ENCODE measurements around the gene GSS. TPM values are rescaled to one million over a fixed set of nuclear protein-coding genes. Genes with fewer than 3 reads are reported as not detected.
A peak's percentile ranks its signal among the peaks of the same experiment; 100 is the strongest.

The GSS gene
- total RNA-seq, 1 donor from 2014 or later = 18.3 TPM

DNA sequence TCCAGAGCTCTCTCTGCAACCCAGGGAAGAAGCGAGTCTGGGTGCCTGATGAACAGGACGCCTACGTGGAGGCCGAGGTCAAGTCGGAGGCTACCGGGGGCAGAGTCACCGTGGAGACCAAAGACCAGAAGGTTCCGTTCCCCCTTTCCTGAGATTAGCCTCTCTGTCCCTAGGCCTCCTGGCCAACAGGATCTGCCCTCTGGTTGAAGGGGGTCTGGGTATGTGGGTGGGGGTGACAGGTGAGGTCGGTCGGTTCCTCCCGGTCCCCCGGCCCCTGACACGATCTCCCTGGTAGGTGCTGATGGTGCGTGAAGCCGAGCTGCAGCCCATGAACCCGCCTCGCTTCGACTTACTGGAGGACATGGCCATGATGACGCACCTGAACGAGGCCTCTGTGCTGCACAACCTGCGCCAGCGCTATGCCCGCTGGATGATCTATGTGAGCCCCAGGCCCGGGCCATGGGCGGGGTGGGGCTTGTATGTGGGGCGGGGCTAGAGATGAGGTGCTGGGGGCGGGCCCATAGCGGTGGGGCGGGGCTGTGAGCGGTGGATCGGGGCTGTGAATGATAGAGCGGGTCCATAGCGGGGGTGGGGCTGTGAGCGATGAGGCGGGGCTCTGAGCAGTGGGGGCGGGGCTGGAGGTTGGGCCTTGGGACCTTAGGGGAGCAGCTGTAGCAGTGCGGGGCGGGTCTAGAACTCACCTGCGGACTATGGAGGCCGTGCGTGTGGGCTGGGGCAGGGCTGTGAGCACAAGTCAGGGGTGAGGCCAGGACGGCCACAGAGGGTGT is 24.0 kb upstream of the GSS start:
- H3K4me3 ChIP-seq (ENCODE audit: low read length in 3 of 3) = peak overlapping the region; percentile 54 to 87 (median 76)
- no peaks in the 10 kb centered on the region for H3K9me3 ChIP-seq (ENCODE audit: control insufficient read depth in 3 of 3, low read length in 3 of 3)
- peaks cover 46 to 55% (median 53%) of the 10 kb centered on the region in 3 donors for H3K4me1 ChIP-seq (ENCODE audit: control insufficient read depth in 3 of 3, insufficient read depth in 3 of 3, low read length in 3 of 3)
- peaks cover 0 to 28% (median 0%) of the 10 kb centered on the region in 3 donors for H3K36me3 ChIP-seq (ENCODE audit: control insufficient read depth in 3 of 3, insufficient read depth in 3 of 3, low read length in 3 of 3)
- H3K27ac ChIP-seq (ENCODE audit: low read depth, low read length) = peak overlapping the region; percentile 93
- H3K27me3 ChIP-seq (ENCODE audit: control insufficient read depth in 3 of 3, insufficient read depth in 3 of 3, low read length in 3 of 3) = peaks cover 6 to 12% (median 10%) of the 10 kb centered on the region in 3 donors
- H3K9ac ChIP-seq (ENCODE audit: low read depth in 1 of 3, low read length in 3 of 3) = peak overlapping the region; percentile 71 to 94 (median 72)

DNA sequence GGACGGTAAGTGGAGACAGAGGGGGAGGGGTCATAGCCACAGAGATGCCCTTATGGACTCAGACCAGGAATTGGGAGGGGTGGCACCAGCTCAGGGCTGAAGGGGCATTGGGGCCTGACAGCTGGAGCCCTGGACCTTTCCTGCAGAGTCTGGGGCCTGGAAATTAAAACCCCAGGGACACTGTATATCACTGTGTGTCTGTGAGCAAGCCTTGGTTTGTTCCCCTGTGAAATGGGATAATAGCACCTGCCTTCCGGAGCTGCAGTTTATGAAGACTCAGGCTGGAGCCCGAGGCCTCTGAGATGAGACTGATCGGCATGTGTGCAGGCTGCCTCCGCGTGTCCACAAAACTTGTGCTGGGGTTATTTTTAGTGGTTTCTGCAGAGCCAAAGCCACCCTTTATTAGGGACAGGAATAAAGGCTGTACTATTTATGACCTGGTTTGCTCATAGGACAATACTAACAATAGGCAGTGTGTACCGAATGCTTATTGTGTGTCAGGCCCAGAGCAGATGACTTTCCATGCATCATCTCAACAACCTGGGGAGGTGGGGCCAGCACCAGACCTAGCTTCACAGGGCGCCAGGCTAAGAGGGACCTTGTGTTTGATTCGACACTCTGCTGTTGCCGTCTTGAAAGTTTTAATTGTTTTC is 22.6 kb upstream of the GSS start:
- Histone ChIP-seq H3K9ac (ENCODE audit: low read depth in 1 of 3, low read length in 3 of 3) (peak overlapping the region; percentile 71 to 94 (median 72)), H3K27me3 (ENCODE audit: control insufficient read depth in 3 of 3, insufficient read depth in 3 of 3, low read length in 3 of 3) (peaks cover 0 to under 1% (median 0%) of the 10 kb centered on the region in 3 donors), H3K4me1 (ENCODE audit: control insufficient read depth in 3 of 3, insufficient read depth in 3 of 3, low read length in 3 of 3) (peaks cover 35 to 42% (median 41%) of the 10 kb centered on the region in 3 donors), H3K27ac (ENCODE audit: low read depth, low read length) (peak overlapping the region; percentile 93), H3K4me3 (ENCODE audit: low read length in 3 of 3) (peak overlapping the region; percentile 54 to 87 (median 76)), H3K9me3 (ENCODE audit: control insufficient read depth in 3 of 3, low read length in 3 of 3) (no peaks in the 10 kb centered on the region), H3K36me3 (ENCODE audit: control insufficient read depth in 3 of 3, insufficient read depth in 3 of 3, low read length in 3 of 3) (peaks cover 0 to 28% (median 0%) of the 10 kb centered on the region in 3 donors)

DNA sequence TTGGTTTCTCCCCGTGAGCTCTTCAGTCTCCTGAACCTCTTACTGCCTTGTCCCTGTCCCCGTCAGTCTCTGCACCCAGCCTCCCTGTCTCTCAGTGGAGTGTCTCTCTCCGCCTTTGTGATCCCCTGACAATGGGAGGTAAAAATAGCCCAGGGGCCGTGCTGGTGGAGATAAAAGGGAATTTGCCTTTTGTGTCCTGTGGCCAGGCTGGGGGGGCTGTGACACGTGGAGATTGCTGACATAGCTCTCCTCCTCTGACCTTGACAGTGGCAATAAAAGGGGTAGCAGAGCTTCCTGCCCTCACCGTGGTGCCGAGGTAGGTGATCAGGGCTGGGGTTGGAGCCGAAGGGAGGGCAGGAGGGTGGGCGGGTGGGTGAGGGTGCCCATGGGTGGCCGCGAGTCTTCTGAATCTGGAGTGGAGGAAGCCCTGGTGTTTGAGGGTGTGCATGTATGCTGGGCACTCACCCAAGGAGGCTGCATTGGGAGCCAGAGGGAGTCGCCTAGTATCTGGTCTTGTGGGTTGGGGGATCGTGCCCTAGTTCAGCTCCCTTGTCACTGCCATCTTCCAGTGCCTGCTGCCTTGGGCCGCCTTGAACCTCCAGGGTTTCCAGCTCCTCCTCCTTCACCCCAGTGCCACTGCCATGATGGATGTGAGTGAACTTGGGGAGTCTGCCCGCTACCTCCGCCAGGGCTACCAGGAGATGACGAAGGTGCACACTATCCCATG is 21.9 kb upstream of the GSS start:
- H3K4me1 ChIP-seq (ENCODE audit: control insufficient read depth in 3 of 3, insufficient read depth in 3 of 3, low read length in 3 of 3) = peaks cover 29 to 35% (median 35%) of the 10 kb centered on the region in 3 donors
- H3K27me3 ChIP-seq (ENCODE audit: control insufficient read depth in 3 of 3, insufficient read depth in 3 of 3, low read length in 3 of 3) = no peaks in the 10 kb centered on the region
- peak overlapping the region; percentile 70 to 94 (median 72) for H3K9ac ChIP-seq (ENCODE audit: low read depth in 1 of 3, low read length in 3 of 3)
- no peaks in the 10 kb centered on the region for H3K9me3 ChIP-seq (ENCODE audit: control insufficient read depth in 3 of 3, low read length in 3 of 3)
- H3K27ac ChIP-seq (ENCODE audit: low read depth, low read length) = peak overlapping the region; percentile 93
- peaks cover 0 to 28% (median 0%) of the 10 kb centered on the region in 3 donors for H3K36me3 ChIP-seq (ENCODE audit: control insufficient read depth in 3 of 3, insufficient read depth in 3 of 3, low read length in 3 of 3)
- peak overlapping the region; percentile 54 to 87 (median 76) for H3K4me3 ChIP-seq (ENCODE audit: low read length in 3 of 3)

DNA sequence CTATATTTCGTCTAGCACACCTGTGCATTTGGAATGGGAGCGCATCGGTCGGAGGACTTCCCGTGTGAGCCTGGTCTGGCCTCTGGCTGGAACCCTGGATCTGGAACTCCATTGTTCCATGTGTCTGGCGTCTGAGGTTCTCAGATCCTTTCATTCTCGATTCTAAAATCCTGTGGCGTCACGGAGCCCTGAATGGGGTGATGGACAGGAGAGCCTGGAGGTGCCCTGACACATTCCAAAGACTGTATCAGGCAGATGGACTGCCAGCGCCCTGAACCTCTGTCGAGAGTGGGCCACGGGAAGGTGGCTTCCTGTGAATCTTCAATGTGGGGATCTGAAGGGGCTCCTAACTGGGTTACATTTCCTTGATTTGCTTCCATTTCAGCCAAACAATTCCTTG is 20.7 kb upstream of the GSS start:
- H3K36me3 ChIP-seq (ENCODE audit: control insufficient read depth in 3 of 3, insufficient read depth in 3 of 3, low read length in 3 of 3) = peaks cover 0 to 24% (median 0%) of the 10 kb centered on the region in 3 donors
- peak overlapping the region in 1 of 3 donors; percentile 94 for H3K9ac ChIP-seq (ENCODE audit: low read depth in 1 of 3, low read length in 3 of 3)
- H3K9me3 ChIP-seq (ENCODE audit: control insufficient read depth in 3 of 3, low read length in 3 of 3) = no peaks in the 10 kb centered on the region
- H3K4me1 ChIP-seq (ENCODE audit: control insufficient read depth in 3 of 3, insufficient read depth in 3 of 3, low read length in 3 of 3) = peaks cover 26 to 29% (median 27%) of the 10 kb centered on the region in 3 donors
- H3K27ac ChIP-seq (ENCODE audit: low read depth, low read length) = peak overlapping the region; percentile 69
- no peak overlapping the region for H3K4me3 ChIP-seq (ENCODE audit: low read length in 3 of 3)
- no peaks in the 10 kb centered on the region for H3K27me3 ChIP-seq (ENCODE audit: control insufficient read depth in 3 of 3, insufficient read depth in 3 of 3, low read length in 3 of 3)

DNA sequence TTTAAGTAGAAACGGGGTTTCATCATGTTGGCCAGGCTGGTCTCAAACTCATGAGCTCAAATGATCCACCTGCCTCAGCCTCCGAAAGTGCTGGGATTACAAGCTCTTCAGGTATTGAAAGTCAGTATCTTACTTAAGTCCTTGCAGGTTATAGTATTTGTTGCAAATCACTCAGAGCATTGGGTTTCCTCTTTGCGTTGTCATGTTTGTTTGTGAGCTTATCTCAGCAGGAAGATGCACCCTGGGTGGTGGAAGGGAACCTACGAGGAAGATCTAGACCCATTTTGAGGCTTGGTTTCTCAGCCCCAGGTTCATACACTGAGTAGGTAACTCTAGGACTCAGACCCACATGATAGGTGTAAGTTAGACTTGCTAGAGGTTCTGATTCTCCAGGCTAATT is 18.6 kb upstream of the GSS start:
- H3K36me3 ChIP-seq (ENCODE audit: control insufficient read depth in 3 of 3, insufficient read depth in 3 of 3, low read length in 3 of 3) = peaks cover 0 to 13% (median 0%) of the 10 kb centered on the region in 3 donors
- no peaks in the 10 kb centered on the region for H3K9me3 ChIP-seq (ENCODE audit: control insufficient read depth in 3 of 3, low read length in 3 of 3)
- H3K4me1 ChIP-seq (ENCODE audit: control insufficient read depth in 3 of 3, insufficient read depth in 3 of 3, low read length in 3 of 3) = peaks cover 33 to 38% (median 35%) of the 10 kb centered on the region in 3 donors
- no peak overlapping the region for H3K9ac ChIP-seq (ENCODE audit: low read depth in 1 of 3, low read length in 3 of 3)
- no peak overlapping the region for H3K27ac ChIP-seq (ENCODE audit: low read depth, low read length)
- H3K27me3 ChIP-seq (ENCODE audit: control insufficient read depth in 3 of 3, insufficient read depth in 3 of 3, low read length in 3 of 3) = no peaks in the 10 kb centered on the region
- H3K4me3 ChIP-seq (ENCODE audit: low read length in 3 of 3) = no peak overlapping the region

DNA sequence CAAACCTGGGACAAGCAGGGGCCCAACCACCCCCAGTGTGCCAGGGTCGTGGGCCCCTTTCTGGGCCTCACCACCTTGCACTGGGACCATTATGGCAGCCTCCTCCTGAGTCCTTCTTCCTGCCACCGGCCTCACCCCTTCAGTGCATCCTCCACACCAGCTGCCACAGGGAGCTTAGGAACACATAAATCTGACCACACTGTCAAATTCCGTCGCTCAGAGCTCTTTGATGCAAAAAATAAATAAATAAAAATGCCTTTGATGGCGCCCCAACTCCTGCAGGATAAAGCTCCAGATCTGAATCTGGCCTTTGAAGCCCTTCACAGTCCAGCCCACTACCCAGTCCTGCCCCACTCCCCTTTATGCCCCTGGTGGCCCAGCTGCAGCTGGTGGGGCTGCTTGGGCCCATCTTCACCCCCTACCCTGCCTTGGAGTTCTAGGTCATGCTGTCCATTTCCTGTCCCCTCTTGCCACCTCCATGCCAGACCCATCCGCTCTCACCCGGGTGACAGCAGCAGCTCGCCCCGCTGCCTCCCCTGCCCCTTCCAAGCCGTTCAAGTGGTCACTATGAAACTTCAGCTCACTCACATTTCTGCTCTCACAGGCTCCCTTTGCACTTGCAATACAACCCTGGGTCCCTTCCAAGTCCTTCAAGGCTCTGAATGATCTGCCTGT is 16.1 kb upstream of the GSS start:
- H3K9ac ChIP-seq (ENCODE audit: low read depth in 1 of 3, low read length in 3 of 3) = no peak overlapping the region
- H3K9me3 ChIP-seq (ENCODE audit: control insufficient read depth in 3 of 3, low read length in 3 of 3) = no peaks in the 10 kb centered on the region
- no peaks in the 10 kb centered on the region for H3K36me3 ChIP-seq (ENCODE audit: control insufficient read depth in 3 of 3, insufficient read depth in 3 of 3, low read length in 3 of 3)
- no peak overlapping the region for H3K27ac ChIP-seq (ENCODE audit: low read depth, low read length)
- H3K27me3 ChIP-seq (ENCODE audit: control insufficient read depth in 3 of 3, insufficient read depth in 3 of 3, low read length in 3 of 3) = no peaks in the 10 kb centered on the region
- no peak overlapping the region for H3K4me3 ChIP-seq (ENCODE audit: low read length in 3 of 3)
- peaks cover 24 to 38% (median 31%) of the 10 kb centered on the region in 3 donors for H3K4me1 ChIP-seq (ENCODE audit: control insufficient read depth in 3 of 3, insufficient read depth in 3 of 3, low read length in 3 of 3)

DNA sequence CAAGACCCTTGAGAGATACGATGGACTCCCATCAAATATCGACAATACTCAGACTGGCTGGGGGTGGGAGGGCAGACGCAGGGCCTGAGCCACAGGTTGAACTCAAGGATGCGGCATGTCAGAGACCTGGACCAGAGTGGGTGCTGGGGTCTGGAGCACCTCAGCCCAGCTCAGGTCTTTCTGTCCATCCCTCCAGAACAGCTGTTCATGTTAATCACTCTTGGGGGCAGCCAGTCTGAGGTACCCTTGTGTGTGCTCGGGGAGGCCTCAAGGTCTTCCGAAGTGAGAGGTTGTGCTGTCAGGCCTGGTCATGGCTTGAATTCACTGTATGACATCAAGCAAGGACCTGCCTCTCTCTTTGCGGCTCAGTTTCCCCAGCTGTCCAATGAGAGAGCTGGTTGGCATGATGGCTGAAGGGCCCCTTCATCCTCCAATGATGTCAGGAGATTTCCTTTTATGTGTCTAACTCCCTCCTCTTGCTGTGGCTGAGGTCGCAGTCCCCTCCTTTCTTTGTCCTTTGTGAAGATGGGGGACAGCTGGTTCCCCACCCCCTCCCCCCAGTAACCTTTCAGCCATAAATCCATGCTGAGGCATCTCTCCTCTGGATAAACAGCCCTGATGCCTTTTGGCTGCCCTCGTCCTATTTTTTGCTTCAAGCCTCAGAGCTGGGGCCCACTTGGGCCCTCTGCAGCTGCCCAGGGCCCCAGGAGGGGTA is 15.4 kb upstream of the GSS start:
- Histone ChIP-seq H3K9ac (ENCODE audit: low read depth in 1 of 3, low read length in 3 of 3) (no peak overlapping the region), H3K36me3 (ENCODE audit: control insufficient read depth in 3 of 3, insufficient read depth in 3 of 3, low read length in 3 of 3) (no peaks in the 10 kb centered on the region), H3K4me3 (ENCODE audit: low read length in 3 of 3) (no peak overlapping the region), H3K27me3 (ENCODE audit: control insufficient read depth in 3 of 3, insufficient read depth in 3 of 3, low read length in 3 of 3) (no peaks in the 10 kb centered on the region), H3K4me1 (ENCODE audit: control insufficient read depth in 3 of 3, insufficient read depth in 3 of 3, low read length in 3 of 3) (peaks cover 24 to 31% (median 31%) of the 10 kb centered on the region in 3 donors), H3K27ac (ENCODE audit: low read depth, low read length) (peak overlapping the region; percentile 33), H3K9me3 (ENCODE audit: control insufficient read depth in 3 of 3, low read length in 3 of 3) (no peaks in the 10 kb centered on the region)

DNA sequence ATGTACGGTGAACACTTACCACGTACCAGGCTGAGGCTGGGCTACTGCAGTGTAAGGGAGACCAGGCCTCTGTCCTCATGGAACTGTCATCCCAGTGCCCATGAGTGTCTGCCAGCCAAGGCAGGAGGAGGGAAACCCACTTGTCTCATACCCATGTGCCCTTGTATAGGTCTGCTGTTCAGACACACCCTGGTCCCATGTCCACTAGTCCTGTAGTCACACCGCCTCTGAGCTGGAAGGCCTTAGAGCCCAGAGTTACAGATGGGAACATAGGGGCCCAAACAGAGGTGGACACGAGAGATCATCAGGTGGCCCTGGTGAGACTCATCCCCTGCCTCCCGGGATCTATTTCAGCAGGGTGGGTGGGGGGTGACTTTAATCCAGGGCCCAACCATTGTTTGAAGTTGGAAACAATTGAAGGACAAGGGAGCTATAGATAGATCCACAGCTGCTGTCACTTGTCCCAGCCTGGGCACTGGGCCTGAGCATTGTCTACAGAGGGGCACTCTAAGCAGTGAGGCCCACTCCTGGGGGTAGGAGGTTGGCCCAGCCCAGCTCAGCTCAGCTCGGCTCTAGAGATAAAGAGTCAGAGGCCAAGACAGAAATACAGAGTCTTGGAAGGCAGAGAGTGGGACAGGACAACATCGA is 14.7 kb upstream of the GSS start:
- peak overlapping the region; percentile 33 for H3K27ac ChIP-seq (ENCODE audit: low read depth, low read length)
- no peak overlapping the region for H3K9ac ChIP-seq (ENCODE audit: low read depth in 1 of 3, low read length in 3 of 3)
- no peaks in the 10 kb centered on the region for H3K9me3 ChIP-seq (ENCODE audit: control insufficient read depth in 3 of 3, low read length in 3 of 3)
- peaks cover 24 to 31% (median 31%) of the 10 kb centered on the region in 3 donors for H3K4me1 ChIP-seq (ENCODE audit: control insufficient read depth in 3 of 3, insufficient read depth in 3 of 3, low read length in 3 of 3)
- H3K4me3 ChIP-seq (ENCODE audit: low read length in 3 of 3) = no peak overlapping the region
- H3K36me3 ChIP-seq (ENCODE audit: control insufficient read depth in 3 of 3, insufficient read depth in 3 of 3, low read length in 3 of 3) = no peaks in the 10 kb centered on the region
- no peaks in the 10 kb centered on the region for H3K27me3 ChIP-seq (ENCODE audit: control insufficient read depth in 3 of 3, insufficient read depth in 3 of 3, low read length in 3 of 3)
